Liver (tissue), 9 donors: ENCODE data around the gene TOR1AIP1. TPM values are rescaled to one million over a fixed set of nuclear protein-coding genes. Genes with fewer than 3 reads are reported as not detected.

ENCODE experiments used
- DNase-seq: peaks from one replicate; pipeline ENCODE4 v3.0.0-alpha.2; 2017; ENCODE audit warnings: low spot score
- H3K27ac ChIP-seq, 2 donors: one replicate each; pipeline ENCODE4 v1.7.0; 2013; ENCODE audit warnings: inconsistent platforms in 2 of 2, low read length in 2 of 2, control low read depth in 1 of 2, low read depth in 1 of 2, mild to moderate bottlenecking in 1 of 2
- H3K27me3 ChIP-seq, 4 donors: one replicate each; pipeline versions ENCODE4 v1.6.1 to v1.7.0; 2013; ENCODE audit warnings: low read length in 3 of 4, inconsistent platforms in 1 of 4, mild to moderate bottlenecking in 1 of 4, moderate library complexity in 1 of 4; ENCODE audit not compliant: control insufficient read depth in 4 of 4, insufficient read depth in 4 of 4
- H3K36me3 ChIP-seq, 4 donors: one replicate each; pipeline versions ENCODE4 v1.6.1 to v1.7.0; 2013; ENCODE audit warnings: low read length in 3 of 4, mild to moderate bottlenecking in 3 of 4, low read depth in 1 of 4, moderate library complexity in 1 of 4; ENCODE audit not compliant: control insufficient read depth in 4 of 4, insufficient read depth in 3 of 4
- H3K4me1 ChIP-seq, 4 donors: one replicate each; pipeline versions ENCODE4 v1.6.1 to v1.7.0; 2013; ENCODE audit warnings: low read length in 3 of 4, mild to moderate bottlenecking in 3 of 4, moderate library complexity in 1 of 4; ENCODE audit not compliant: control insufficient read depth in 4 of 4, insufficient read depth in 4 of 4
- H3K4me3 ChIP-seq, 3 donors: one replicate each; pipeline versions ENCODE4 v1.6.1 to v1.7.0; 2013; ENCODE audit warnings: low read length in 3 of 3, control low read depth in 1 of 3, low read depth in 1 of 3, mild to moderate bottlenecking in 1 of 3
- H3K9ac ChIP-seq, 2 donors: one replicate each; pipeline ENCODE4 v1.7.0; 2013; ENCODE audit warnings: low read length in 2 of 2, mild to moderate bottlenecking in 2 of 2, moderate library complexity in 2 of 2, control low read depth in 1 of 2, low read depth in 1 of 2
- H3K9me3 ChIP-seq, 4 donors: one replicate each; pipeline versions ENCODE4 v1.6.1 to v1.7.0; 2013; ENCODE audit warnings: low read length in 3 of 4; ENCODE audit not compliant: control insufficient read depth in 4 of 4
- EGR1 ChIP-seq, 2 donors: IDR thresholded peaks; 2 replicates each; pipeline ENCODE4 v1.6.1; 2016 to 2018; ENCODE audit warnings: antibody characterized with exemption in 2 of 2, low read depth in 2 of 2
- FOXA1 ChIP-seq: IDR thresholded peaks from 2 replicates; pipeline ENCODE4 v1.6.1; 2016; ENCODE audit warnings: antibody characterized with exemption
- GABPA ChIP-seq, 2 donors: IDR thresholded peaks in 1 of 2; conservative IDR thresholded peaks in 1 of 2; 2 replicates each; pipeline ENCODE4 v1.6.1; 2016; ENCODE audit warnings: antibody characterized with exemption in 2 of 2, mild to moderate bottlenecking in 1 of 2, moderate library complexity in 1 of 2
- HNF4A ChIP-seq, 2 donors: conservative IDR thresholded peaks; 2 replicates each; pipeline ENCODE4 v1.6.1; 2016; ENCODE audit warnings: antibody characterized with exemption in 2 of 2, mild to moderate bottlenecking in 2 of 2
- JUND ChIP-seq, 2 donors: IDR thresholded peaks; 2 replicates each; pipeline ENCODE4 v1.6.1; 2016; ENCODE audit warnings: antibody characterized with exemption in 2 of 2
- NR2F2 ChIP-seq: IDR thresholded peaks from 2 replicates; pipeline ENCODE4 v1.6.1; 2016; ENCODE audit warnings: antibody characterized with exemption
- RAD21 ChIP-seq, 2 donors: IDR thresholded peaks; 2 replicates each; pipeline ENCODE4 v1.6.1; 2016; ENCODE audit warnings: antibody characterized with exemption in 2 of 2, mild to moderate bottlenecking in 2 of 2
- RXRA ChIP-seq, 2 donors: IDR thresholded peaks; 2 replicates each; pipeline ENCODE4 v1.6.1; 2017 to 2018; ENCODE audit warnings: antibody characterized with exemption in 2 of 2, mild to moderate bottlenecking in 1 of 2
- SP1 ChIP-seq: IDR thresholded peaks from 2 replicates; pipeline ENCODE4 v1.6.1; 2018; ENCODE audit warnings: antibody characterized with exemption, mild to moderate bottlenecking
- TAF1 ChIP-seq: conservative IDR thresholded peaks from 2 replicates; pipeline ENCODE4 v1.6.1; 2016; ENCODE audit warnings: antibody characterized with exemption, mild to moderate bottlenecking
- YY1 ChIP-seq: IDR thresholded peaks from 2 replicates; pipeline ENCODE4 v1.6.1; 2016; ENCODE audit warnings: antibody characterized with exemption, mild to moderate bottlenecking
- WGBS: extraction: QIAGEN DNeasy Blood & Tissue Kit; methylation state at CpG from one replicate; pipeline ENCODE4 v1.1.7; 2013; 5-methylcytosine and 5-hydroxymethylcytosine counted together
- polyA plus RNA-seq, 2 donors: library from polyadenylated mRNA; stranded (reverse) in 1 of 2; unstranded in 1 of 2; fragments of 200-250 nt in 1 of 2; fragments of >200 nt in 1 of 2; fragmentation: Nextera tagmentation in 1 of 2; extraction: Ambion mirVana in 1 of 2; gene quantifications; one replicate each; pipeline versions ENCODE4 v1.2.1 to v1.2.3, GENCODE V29; 2013 to 2015
- total RNA-seq, 2 donors: library from RNA; depleted of rRNA; stranded (reverse); fragments of >200 nt; gene quantifications; one replicate each; pipeline ENCODE4 v1.2.3, GENCODE V29; 2014
- TF ChIP-seq, protein P1 (sequence below): IDR thresholded peaks from 2 replicates; pipeline ENCODE4 v1.6.1; 2016; ENCODE audit warnings: antibody characterized with exemption, mild to moderate bottlenecking
- TF ChIP-seq, protein P2 (sequence below): IDR thresholded peaks from 2 replicates; pipeline ENCODE4 v1.6.1; 2016; ENCODE audit warnings: antibody characterized with exemption
- TF ChIP-seq, protein P3 (sequence below): fragments of 150-350 bp; IDR thresholded peaks from 2 replicates; pipeline ENCODE4 v1.5.1; 2017; ENCODE audit warnings: improper control_type of control experiment, low read depth, low read length; ENCODE audit not compliant: missing input control
- TF ChIP-seq, protein P4 (sequence below): IDR thresholded peaks from 2 replicates; pipeline ENCODE4 v1.6.1; 2016; ENCODE audit warnings: antibody characterized with exemption
- TF ChIP-seq, protein P5 (sequence below): IDR thresholded peaks from 2 replicates; pipeline ENCODE4 v1.6.1; 2016; ENCODE audit warnings: antibody characterized with exemption
- donor health status: healthy.
- donor health status: healthy.
- donor health status: healthy.
- donor health status: healthy.
- donor health status: healthy.

The TOR1AIP1 gene
- total and polyA plus RNA-seq, 4 donors: 7.1 to 21.3 (median 16.7) TPM

DNA sequence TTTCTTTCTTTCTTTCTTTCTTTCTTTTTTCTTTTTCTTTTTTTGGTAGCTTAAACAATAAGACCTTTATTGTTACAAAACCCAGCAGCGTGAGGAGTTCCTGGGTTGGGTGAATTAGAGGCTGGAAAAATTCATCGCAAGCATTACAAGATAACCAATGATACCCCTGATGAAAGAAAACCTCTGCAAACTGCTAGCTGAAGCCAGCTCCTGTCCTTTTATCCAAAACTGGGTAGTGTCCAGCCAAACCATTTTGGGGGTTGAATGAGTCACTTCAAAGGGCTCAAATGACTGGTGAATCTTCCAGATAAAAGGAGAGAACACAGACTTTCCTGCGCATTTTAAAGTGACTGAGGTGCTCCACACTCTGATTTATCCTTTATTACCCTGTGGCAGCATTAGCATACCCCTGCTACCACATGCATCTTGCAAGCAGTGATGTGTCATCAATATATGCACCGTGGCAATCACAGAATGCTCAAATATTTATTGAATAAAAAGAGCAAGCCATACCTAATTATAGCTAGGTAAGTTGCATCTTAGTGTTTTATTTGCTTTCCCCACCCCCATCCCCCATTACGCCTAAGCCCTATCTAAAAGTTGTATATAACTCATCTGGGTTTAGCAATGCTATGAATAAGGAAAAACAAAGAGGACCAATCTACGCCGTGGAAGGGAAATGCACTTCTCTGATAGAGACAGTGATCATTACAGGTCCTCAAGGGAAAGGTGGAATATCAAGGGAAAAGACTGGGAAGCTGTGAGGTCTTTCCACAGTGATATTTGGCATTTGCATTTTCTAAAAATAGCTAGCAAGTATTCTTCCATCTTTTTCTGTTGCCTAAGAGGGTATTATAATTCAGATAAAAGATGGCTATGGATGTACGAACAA, 40.1 kb downstream of the TOR1AIP1 start:
- TF ChIP-seq YY1 (no peak), EGR1 (IDR thresholded peaks at IDR 0.05; ENCODE audit: low read depth in 2 of 2) (no peak), RAD21 (IDR thresholded peaks at IDR 0.05) (no peak), TAF1 (no peak), HNF4A (conservative IDR thresholded peaks at IDR 0.05) (no peak), SP1 (no peak), RXRA (IDR thresholded peaks at IDR 0.05) (no peak), JUND (IDR thresholded peaks at IDR 0.05) (no peak), FOXA1 (no peak), NR2F2 (no peak)
- TF ChIP-seq, protein P1, sequence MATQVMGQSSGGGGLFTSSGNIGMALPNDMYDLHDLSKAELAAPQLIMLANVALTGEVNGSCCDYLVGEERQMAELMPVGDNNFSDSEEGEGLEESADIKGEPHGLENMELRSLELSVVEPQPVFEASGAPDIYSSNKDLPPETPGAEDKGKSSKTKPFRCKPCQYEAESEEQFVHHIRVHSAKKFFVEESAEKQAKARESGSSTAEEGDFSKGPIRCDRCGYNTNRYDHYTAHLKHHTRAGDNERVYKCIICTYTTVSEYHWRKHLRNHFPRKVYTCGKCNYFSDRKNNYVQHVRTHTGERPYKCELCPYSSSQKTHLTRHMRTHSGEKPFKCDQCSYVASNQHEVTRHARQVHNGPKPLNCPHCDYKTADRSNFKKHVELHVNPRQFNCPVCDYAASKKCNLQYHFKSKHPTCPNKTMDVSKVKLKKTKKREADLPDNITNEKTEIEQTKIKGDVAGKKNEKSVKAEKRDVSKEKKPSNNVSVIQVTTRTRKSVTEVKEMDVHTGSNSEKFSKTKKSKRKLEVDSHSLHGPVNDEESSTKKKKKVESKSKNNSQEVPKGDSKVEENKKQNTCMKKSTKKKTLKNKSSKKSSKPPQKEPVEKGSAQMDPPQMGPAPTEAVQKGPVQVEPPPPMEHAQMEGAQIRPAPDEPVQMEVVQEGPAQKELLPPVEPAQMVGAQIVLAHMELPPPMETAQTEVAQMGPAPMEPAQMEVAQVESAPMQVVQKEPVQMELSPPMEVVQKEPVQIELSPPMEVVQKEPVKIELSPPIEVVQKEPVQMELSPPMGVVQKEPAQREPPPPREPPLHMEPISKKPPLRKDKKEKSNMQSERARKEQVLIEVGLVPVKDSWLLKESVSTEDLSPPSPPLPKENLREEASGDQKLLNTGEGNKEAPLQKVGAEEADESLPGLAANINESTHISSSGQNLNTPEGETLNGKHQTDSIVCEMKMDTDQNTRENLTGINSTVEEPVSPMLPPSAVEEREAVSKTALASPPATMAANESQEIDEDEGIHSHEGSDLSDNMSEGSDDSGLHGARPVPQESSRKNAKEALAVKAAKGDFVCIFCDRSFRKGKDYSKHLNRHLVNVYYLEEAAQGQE: no peak
- TF ChIP-seq, protein P2, sequence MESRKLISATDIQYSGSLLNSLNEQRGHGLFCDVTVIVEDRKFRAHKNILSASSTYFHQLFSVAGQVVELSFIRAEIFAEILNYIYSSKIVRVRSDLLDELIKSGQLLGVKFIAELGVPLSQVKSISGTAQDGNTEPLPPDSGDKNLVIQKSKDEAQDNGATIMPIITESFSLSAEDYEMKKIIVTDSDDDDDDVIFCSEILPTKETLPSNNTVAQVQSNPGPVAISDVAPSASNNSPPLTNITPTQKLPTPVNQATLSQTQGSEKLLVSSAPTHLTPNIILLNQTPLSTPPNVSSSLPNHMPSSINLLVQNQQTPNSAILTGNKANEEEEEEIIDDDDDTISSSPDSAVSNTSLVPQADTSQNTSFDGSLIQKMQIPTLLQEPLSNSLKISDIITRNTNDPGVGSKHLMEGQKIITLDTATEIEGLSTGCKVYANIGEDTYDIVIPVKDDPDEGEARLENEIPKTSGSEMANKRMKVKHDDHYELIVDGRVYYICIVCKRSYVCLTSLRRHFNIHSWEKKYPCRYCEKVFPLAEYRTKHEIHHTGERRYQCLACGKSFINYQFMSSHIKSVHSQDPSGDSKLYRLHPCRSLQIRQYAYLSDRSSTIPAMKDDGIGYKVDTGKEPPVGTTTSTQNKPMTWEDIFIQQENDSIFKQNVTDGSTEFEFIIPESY: no peak
- TF ChIP-seq, protein P3, sequence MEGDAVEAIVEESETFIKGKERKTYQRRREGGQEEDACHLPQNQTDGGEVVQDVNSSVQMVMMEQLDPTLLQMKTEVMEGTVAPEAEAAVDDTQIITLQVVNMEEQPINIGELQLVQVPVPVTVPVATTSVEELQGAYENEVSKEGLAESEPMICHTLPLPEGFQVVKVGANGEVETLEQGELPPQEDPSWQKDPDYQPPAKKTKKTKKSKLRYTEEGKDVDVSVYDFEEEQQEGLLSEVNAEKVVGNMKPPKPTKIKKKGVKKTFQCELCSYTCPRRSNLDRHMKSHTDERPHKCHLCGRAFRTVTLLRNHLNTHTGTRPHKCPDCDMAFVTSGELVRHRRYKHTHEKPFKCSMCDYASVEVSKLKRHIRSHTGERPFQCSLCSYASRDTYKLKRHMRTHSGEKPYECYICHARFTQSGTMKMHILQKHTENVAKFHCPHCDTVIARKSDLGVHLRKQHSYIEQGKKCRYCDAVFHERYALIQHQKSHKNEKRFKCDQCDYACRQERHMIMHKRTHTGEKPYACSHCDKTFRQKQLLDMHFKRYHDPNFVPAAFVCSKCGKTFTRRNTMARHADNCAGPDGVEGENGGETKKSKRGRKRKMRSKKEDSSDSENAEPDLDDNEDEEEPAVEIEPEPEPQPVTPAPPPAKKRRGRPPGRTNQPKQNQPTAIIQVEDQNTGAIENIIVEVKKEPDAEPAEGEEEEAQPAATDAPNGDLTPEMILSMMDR: no peak
- TF ChIP-seq, protein P4, sequence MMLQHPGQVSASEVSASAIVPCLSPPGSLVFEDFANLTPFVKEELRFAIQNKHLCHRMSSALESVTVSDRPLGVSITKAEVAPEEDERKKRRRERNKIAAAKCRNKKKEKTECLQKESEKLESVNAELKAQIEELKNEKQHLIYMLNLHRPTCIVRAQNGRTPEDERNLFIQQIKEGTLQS: no peak
- H3K27me3 ChIP-seq: no peaks in the 10 kb centered on the region
- H3K4me3 ChIP-seq: no peak overlapping the region
- H3K27ac ChIP-seq: no peak overlapping the region
- no peaks in the 10 kb centered on the region for H3K4me1 ChIP-seq
- no peak overlapping the region for H3K9ac ChIP-seq
- WGBS: 93% methylated on average over 8 of the region's 8 CpGs
- DNase-seq: no peak
- H3K36me3 ChIP-seq: peaks cover 8 to 21% (median 20%) of the 10 kb centered on the region in 4 donors
- H3K9me3 ChIP-seq: no peaks in the 10 kb centered on the region

DNA sequence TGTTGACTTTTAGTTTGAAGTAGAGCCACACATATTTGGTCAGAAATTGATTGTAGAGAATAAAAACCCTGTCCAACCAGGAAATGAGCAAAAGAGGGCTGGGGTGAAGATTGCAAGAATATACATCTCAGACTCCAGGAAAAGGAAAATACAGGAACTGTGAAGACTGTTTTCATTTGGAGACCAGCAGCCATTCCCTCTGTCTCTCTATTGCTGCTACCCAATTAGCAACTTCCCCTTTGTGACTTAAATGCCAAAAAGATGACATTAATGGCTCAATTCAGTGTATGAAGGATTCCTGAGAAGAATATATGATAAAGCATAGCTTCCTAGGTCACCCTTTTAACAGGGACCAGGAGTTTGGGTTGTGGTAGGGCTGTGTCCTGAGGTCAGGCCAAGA, 40.9 kb downstream of the TOR1AIP1 start:
- TF ChIP-seq, protein P1: no peak
- no peak for TF ChIP-seq SP1
- TF ChIP-seq, protein P2: no peak
- TF ChIP-seq RAD21 (IDR thresholded peaks at IDR 0.05): no peak
- TF ChIP-seq, protein P5, sequence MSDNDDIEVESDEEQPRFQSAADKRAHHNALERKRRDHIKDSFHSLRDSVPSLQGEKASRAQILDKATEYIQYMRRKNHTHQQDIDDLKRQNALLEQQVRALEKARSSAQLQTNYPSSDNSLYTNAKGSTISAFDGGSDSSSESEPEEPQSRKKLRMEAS: no peak
- TF ChIP-seq GABPA (IDR thresholded peaks at IDR 0.05 in 1 of 2, conservative IDR thresholded peaks at IDR 0.05 in 1 of 2): no peak
- TF ChIP-seq, protein P4: no peak
- Histone ChIP-seq H3K4me3 (no peak overlapping the region), H3K9ac (no peak overlapping the region)

More for the DNA sequence above, 40.9 kb downstream of the TOR1AIP1 start:
- no peaks in the 10 kb centered on the region for H3K9me3 ChIP-seq
- H3K27ac ChIP-seq: no peak overlapping the region
- peaks cover 5 to 13% (median 12%) of the 10 kb centered on the region in 4 donors for H3K36me3 ChIP-seq
- H3K27me3 ChIP-seq: no peaks in the 10 kb centered on the region
- no peaks in the 10 kb centered on the region for H3K4me1 ChIP-seq
- DNase-seq: no peak
